Loucy (cell line): ENCODE data around the gene ASPSCR1.
A peak's percentile ranks its signal among the peaks of the same experiment; 100 is the strongest.

Experiments
- H2AFZ ChIP-seq: fragments of 200-600 bp; sonication (generic); 2 replicates; pipeline ENCODE4 v1.6.0; 2016; ENCODE audit warnings: antibody characterized with exemption, mild to moderate bottlenecking, low read length, moderate library complexity
- H3F3A ChIP-seq: fragments of 200-600 bp; 2 replicates; pipeline ENCODE4 v1.6.0; 2016; ENCODE audit warnings: antibody characterized with exemption, low read depth, mild to moderate bottlenecking
- H3K27me3 ChIP-seq: fragments of 200-600 bp; sonication (generic); 2 replicates; pipeline ENCODE4 v1.6.1; 2014; ENCODE audit warnings: low read length, mild to moderate bottlenecking; ENCODE audit not compliant: insufficient read depth, poor library complexity, severe bottlenecking
- H3K36me3 ChIP-seq: fragments of 200-600 bp; sonication (generic); 2 replicates; pipeline ENCODE4 v1.6.1; 2016; ENCODE audit warnings: low read length; ENCODE audit not compliant: insufficient read depth
- H3K4me1 ChIP-seq: fragments of 200-600 bp; sonication (generic); 2 replicates; pipeline ENCODE4 v1.5.1; 2014; ENCODE audit warnings: low read length, mild to moderate bottlenecking; ENCODE audit not compliant: insufficient read depth, poor library complexity, severe bottlenecking
- H3K4me2 ChIP-seq: fragments of 200-600 bp; sonication (generic); 2 replicates; pipeline ENCODE4 v1.6.0; 2014; ENCODE audit warnings: antibody characterized with exemption, low read length, low read depth, mild to moderate bottlenecking; ENCODE audit not compliant: poor library complexity, severe bottlenecking
- H3K4me3 ChIP-seq: fragments of 200-600 bp; sonication (generic); 2 replicates; pipeline ENCODE4 v1.5.1; 2014; ENCODE audit warnings: low read length, mild to moderate bottlenecking, mixed read lengths; ENCODE audit not compliant: poor library complexity, severe bottlenecking
- H3K79me2 ChIP-seq: fragments of 200-600 bp; sonication (generic); 2 replicates; pipeline ENCODE4 v1.6.1; 2014; ENCODE audit warnings: low read length; ENCODE audit not compliant: insufficient read depth
- H3K9ac ChIP-seq: fragments of 200-600 bp; sonication (generic); 2 replicates; pipeline ENCODE4 v1.6.0; 2014; ENCODE audit warnings: mild to moderate bottlenecking, low read depth, low read length, moderate library complexity; ENCODE audit not compliant: poor library complexity, severe bottlenecking
- H3K9me2 ChIP-seq: fragments of 200-600 bp; sonication (generic); replicated peaks from 2 replicates; pipeline ENCODE4 v1.6.1; 2016; ENCODE audit warnings: low read depth, low read length, mixed read lengths
- H3K9me3 ChIP-seq: fragments of 200-600 bp; sonication (generic); 2 replicates; pipeline ENCODE4 v1.6.1; 2014; ENCODE audit warnings: mild to moderate bottlenecking, antibody characterized with exemption, low read length, low read depth; ENCODE audit not compliant: insufficient read depth
- H4K20me1 ChIP-seq: fragments of 200-600 bp; sonication (generic); 2 replicates; pipeline ENCODE4 v1.6.0; 2014; ENCODE audit warnings: antibody characterized with exemption, low read length, mild to moderate bottlenecking; ENCODE audit not compliant: insufficient read depth, poor library complexity, severe bottlenecking
- CTCF ChIP-seq: fragments of 200-600 bp; sonication (generic); conservative IDR thresholded peaks from 2 replicates; pipeline ENCODE4 v1.5.1; 2014; ENCODE audit warnings: mild to moderate bottlenecking, antibody characterized with exemption, low read length
- EZH2phosphoT487 ChIP-seq: fragments of 200-600 bp; IDR thresholded peaks from 2 replicates; pipeline ENCODE4 v1.6.1; 2018; ENCODE audit warnings: antibody characterized with exemption, mild to moderate bottlenecking, moderate library complexity, borderline replicate concordance

ASPSCR1 gene

GRCh38 chr17:81966343-81967243, 10.8 kb upstream of the ASPSCR1 start:
- H3K4me2 ChIP-seq = no peak overlapping the region
- no peak overlapping the region for H3K9ac ChIP-seq
- H3K79me2 ChIP-seq = no peaks in the 10 kb centered on the region
- H3K9me2 ChIP-seq = no peaks in the 10 kb centered on the region
- no peaks in the 10 kb centered on the region for H4K20me1 ChIP-seq
- H2AFZ ChIP-seq = no peak overlapping the region
- peaks cover 6% of the 10 kb centered on the region; the same call in 1 of the 2 replicates for H3F3A ChIP-seq
- no peaks in the 10 kb centered on the region for H3K9me3 ChIP-seq
- no peaks in the 10 kb centered on the region for H3K36me3 ChIP-seq
- no peaks in the 10 kb centered on the region for H3K27me3 ChIP-seq
- peaks cover 17% of the 10 kb centered on the region for H3K4me1 ChIP-seq
- no peak overlapping the region for H3K4me3 ChIP-seq
- TF ChIP-seq EZH2phosphoT487 (no peak), CTCF (no peak)

GRCh38 chr17:81967244-81967532, 10.2 kb upstream of the ASPSCR1 start:
- no peaks in the 10 kb centered on the region for H3K36me3 ChIP-seq
- H2AFZ ChIP-seq = no peak overlapping the region
- no peaks in the 10 kb centered on the region for H3K27me3 ChIP-seq
- no peaks in the 10 kb centered on the region for H3K9me3 ChIP-seq
- H3K79me2 ChIP-seq = no peaks in the 10 kb centered on the region
- TF ChIP-seq EZH2phosphoT487 (no peak), CTCF (no peak)
- no peaks in the 10 kb centered on the region for H4K20me1 ChIP-seq
- peak overlapping the region; percentile 56 for H3K4me3 ChIP-seq
- H3K4me2 ChIP-seq = peak overlapping the region; percentile 70
- no peaks in the 10 kb centered on the region for H3K9me2 ChIP-seq
- H3F3A ChIP-seq = peaks cover 6% of the 10 kb centered on the region; the same call in 1 of the 2 replicates
- H3K4me1 ChIP-seq = peaks cover 17% of the 10 kb centered on the region
- peak overlapping the region; percentile 62 for H3K9ac ChIP-seq

GRCh38 chr17:81967533-81968395, 9.7 kb upstream of the ASPSCR1 start:
- Histone ChIP-seq H3K36me3 (no peaks in the 10 kb centered on the region), H3K9me3 (no peaks in the 10 kb centered on the region), H3K79me2 (no peaks in the 10 kb centered on the region), H4K20me1 (no peaks in the 10 kb centered on the region), H3K9me2 (no peaks in the 10 kb centered on the region), H3F3A (peaks cover 6% of the 10 kb centered on the region; the same call in 1 of the 2 replicates), H3K9ac (peak overlapping the region; percentile 62), H2AFZ (peak overlapping the region; percentile 70), H3K4me3 (peak overlapping the region; percentile 56), H3K27me3 (no peaks in the 10 kb centered on the region), H3K4me1 (peaks cover 17% of the 10 kb centered on the region), H3K4me2 (peak overlapping the region; percentile 70)
- no peak for TF ChIP-seq EZH2phosphoT487
